ENCODE measurements around the gene OR5A2. TPM values are rescaled to one million over a fixed set of nuclear protein-coding genes. Genes with fewer than 3 reads are reported as not detected.

Gene OR5A2
- total and polyA plus RNA-seq, 10 of the 15 experiments (the other 5 are each of a cell fraction or from before 2014, with no cell fraction given), result not detected

DNA sequence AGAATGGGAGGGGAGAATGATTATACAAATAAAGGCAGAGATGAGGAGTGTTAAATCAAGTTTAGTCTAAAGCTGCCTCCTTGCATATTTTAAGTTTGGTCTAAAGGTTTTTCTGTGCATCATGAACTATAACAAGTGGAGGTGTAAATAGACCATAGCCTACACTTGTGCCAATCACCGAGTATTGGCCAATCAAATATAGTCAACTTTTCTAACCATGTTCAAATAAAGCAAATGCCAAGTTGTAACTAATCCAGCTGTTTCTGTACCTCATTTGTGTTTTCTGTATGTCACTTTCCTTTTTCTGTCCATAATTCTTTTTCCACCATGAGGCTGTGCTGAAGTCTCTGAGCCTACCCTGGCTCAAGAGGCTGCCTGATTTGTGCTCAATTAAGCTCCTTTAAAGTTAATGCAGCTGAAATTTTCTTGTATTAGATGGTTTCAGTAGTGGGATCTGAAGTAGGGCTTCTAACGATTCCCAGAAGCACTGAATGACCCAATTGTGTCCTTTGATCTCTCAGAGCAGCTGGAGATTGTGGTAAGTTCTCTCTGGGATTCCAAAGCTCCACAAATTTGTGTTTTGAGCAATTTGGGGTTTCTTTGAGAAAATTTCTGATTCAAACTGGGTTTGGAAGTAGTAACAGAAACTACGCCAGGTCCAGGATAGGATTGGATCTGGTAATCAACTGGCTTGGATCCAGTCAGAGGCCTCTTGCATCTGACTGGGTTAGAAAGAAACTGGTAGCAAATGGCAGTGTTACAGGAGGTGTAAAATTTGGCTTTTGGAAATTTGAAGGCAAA lies 25.6 kb downstream of the OR5A2 start:
- 42% methylated on average over 3 of the region's 3 CpGs for WGBS (ENCODE audit: insufficient coverage, insufficient replicate concordance, low lambda C conversion rate, missing lambda C conversion rate)
- no peak overlapping the region for H3K4me3 ChIP-seq
- no peak overlapping the region for H3K9ac ChIP-seq (ENCODE audit: control insufficient read depth, insufficient read depth, low read length)
- H3K27me3 ChIP-seq (replicated peaks in 1 of 2; ENCODE audit: control insufficient read depth in 2 of 2, insufficient read depth in 2 of 2, low read length in 1 of 2), result no peaks in the 10 kb centered on the region
- intact Hi-C loops (cut with micrococcal nuclease; ENCODE audit: unreplicated experiment) (no loop called here), in situ Hi-C loops (cut with MboI) (no loop called here)
- no peak overlapping the region for H3K27ac ChIP-seq (ENCODE audit: control insufficient read depth, insufficient read depth)
- peaks cover 2% of the 10 kb centered on the region; the same call in 1 of the 3 replicates for H3K9me3 ChIP-seq (replicated peaks; ENCODE audit: control insufficient read depth, insufficient read depth, low read length)
- no peak for DNase-seq (ENCODE audit: low read depth, low spot score)
- no peaks in the 10 kb centered on the region for H3K36me3 ChIP-seq (ENCODE audit: control insufficient read depth in 2 of 2, insufficient read depth in 2 of 2, low read length in 1 of 2)
- no peak overlapping the region for H3K4me2 ChIP-seq (ENCODE audit: control insufficient read depth, insufficient read depth)
- no peaks in the 10 kb centered on the region for H3K4me1 ChIP-seq (ENCODE audit: control insufficient read depth, insufficient read depth, low read length)
- RAD21 ChIA-PET (ENCODE audit: unreplicated experiment), result no interaction called here
- H2AFZ ChIP-seq (ENCODE audit: control insufficient read depth, low read depth, low read length), result no peak overlapping the region
- no peaks in the 10 kb centered on the region for H4K20me1 ChIP-seq (ENCODE audit: control insufficient read depth, insufficient read depth)
- no TSS peak for BruUV-seq (replicated peaks)
- FAIRE-seq, result no peak
- POLR2A ChIA-PET, result no interaction called here
- SMC1A ChIA-PET (ENCODE audit: uncharacterized antibody, unreplicated experiment), result interaction anchor here (1.1 to 1.9 kb wide), 2 partner anchors 9 to 18 kb away, joined by 3 to 8 read pairs; no protein-coding TSS in a partner anchor
- TF ChIP-seq CUX1 (IDR thresholded peaks at IDR 0.05; ENCODE audit: insufficient replicate concordance, low read depth, low read length), result no peak
- no peak for TF ChIP-seq IKZF2 (IDR thresholded peaks at IDR 0.05)
- TF ChIP-seq KAT2A (conservative IDR thresholded peaks at IDR 0.05; ENCODE audit: control insufficient read depth, low read depth, low read length), result no peak
- no peak for TF ChIP-seq SMC3 (IDR thresholded peaks at IDR 0.05; ENCODE audit: borderline replicate concordance, low read length)
- TF ChIP-seq BHLHE40 (IDR thresholded peaks at IDR 0.05; ENCODE audit: borderline replicate concordance in 1 of 2, low read depth in 2 of 2, low read length in 1 of 2), result no peak
- TF ChIP-seq MXI1 (IDR thresholded peaks at IDR 0.05; ENCODE audit: low read depth, low read length), result no peak
- TF ChIP-seq HCFC1 (IDR thresholded peaks at IDR 0.05; ENCODE audit: low read length), result no peak
- TF ChIP-seq ASH2L (IDR thresholded peaks at IDR 0.05; ENCODE audit: borderline replicate concordance, low read depth), result no peak
- no peak for TF ChIP-seq ZNF384 (IDR thresholded peaks at IDR 0.05; ENCODE audit: borderline replicate concordance, low read depth, low read length)
- TF ChIP-seq KLF5 (IDR thresholded peaks at IDR 0.05; ENCODE audit: partially characterized antibody), result no peak
- no peak for TF ChIP-seq SIX5 (IDR thresholded peaks at IDR 0.05; ENCODE audit: low read depth, low read length, severe bottlenecking)
- TF ChIP-seq, protein P1, sequence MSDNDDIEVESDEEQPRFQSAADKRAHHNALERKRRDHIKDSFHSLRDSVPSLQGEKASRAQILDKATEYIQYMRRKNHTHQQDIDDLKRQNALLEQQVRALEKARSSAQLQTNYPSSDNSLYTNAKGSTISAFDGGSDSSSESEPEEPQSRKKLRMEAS (IDR thresholded peaks at IDR 0.05; ENCODE audit: low read depth, low read length), result no peak
- no peak for TF ChIP-seq TBL1XR1 (IDR thresholded peaks at IDR 0.05; ENCODE audit: low read depth, low read length)
- TF ChIP-seq ZNF274 (IDR thresholded peaks at IDR 0.05; ENCODE audit: insufficient read depth, insufficient read length), result no peak
- H3K79me2 ChIP-seq (ENCODE audit: control insufficient read depth, insufficient read depth, low read length), result no peaks in the 10 kb centered on the region
- CTCF ChIA-PET, result interaction anchor here (0.6 to 1.4 kb wide), 5 partner anchors 14 to 746 kb away, joined by 3 to 4 read pairs (median 3); no protein-coding TSS in a partner anchor
- ATAC-seq, result no peak

Data from GM12878 (cell line).